ENCODE results near the gene KCTD16.
A peak's percentile ranks its signal among the peaks of the same experiment; 100 is the strongest.

The KCTD16 gene
- total RNA-seq, result 0.09 to 0.54 reads per million in 2 experiments

DNA sequence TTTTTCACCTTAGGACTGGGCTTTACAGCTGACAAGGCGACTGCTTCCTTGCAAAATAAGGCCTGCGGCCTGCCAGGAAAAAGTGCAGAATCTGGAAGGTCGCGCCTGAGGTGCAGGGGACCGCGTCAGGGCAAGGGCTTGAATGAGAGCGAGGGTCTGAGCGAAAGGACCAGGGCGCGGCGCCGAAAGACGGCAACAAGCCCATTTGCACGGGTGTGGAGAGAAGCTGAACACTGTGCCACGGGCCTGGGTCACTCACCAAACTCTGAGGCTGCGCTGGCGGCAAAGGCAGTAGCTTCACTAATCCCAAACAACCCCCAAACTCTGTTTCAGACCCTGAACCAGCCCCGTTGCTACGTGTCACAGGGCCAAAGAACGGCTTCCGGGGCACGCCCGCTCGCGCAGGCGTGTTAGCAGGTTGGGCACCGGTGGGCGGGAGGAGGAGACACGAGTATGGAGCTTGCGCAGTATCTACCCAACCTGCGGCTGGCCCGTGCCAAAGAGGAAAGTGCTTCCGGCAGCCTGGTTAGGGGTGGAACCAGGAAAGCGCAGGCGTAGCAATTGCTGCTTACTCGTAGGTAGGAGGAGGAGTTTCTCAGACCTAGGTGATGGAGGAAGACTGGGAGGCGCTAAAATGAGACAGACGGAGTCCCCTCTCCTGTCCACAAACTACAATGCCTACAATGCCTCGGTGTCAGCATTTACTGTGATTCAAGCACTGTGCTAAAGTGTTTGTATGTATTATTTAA lies at the start of gene KCTD16, which contains the start of gene YIPF5:
TSS of gene KCTD16 (plus strand) at position 598 of the 749 bp plus-strand sequence.
TSS of gene YIPF5 (minus strand) at position 384 of the 749 bp plus-strand sequence. CDS start 704 bp downstream, outside the sequence.
- peak; percentile 96 for DNase-seq (ENCODE audit: low read depth)

GRCh38 chr5:144121577-144121976 lies 49.1 kb upstream of the KCTD16 start:
- no peak for DNase-seq (ENCODE audit: low read depth)

- DNase-seq (ENCODE audit: low read depth), result no peak
Observed at GRCh38 chr5:144122081-144122480, 48.6 kb upstream of the KCTD16 start.

DNA sequence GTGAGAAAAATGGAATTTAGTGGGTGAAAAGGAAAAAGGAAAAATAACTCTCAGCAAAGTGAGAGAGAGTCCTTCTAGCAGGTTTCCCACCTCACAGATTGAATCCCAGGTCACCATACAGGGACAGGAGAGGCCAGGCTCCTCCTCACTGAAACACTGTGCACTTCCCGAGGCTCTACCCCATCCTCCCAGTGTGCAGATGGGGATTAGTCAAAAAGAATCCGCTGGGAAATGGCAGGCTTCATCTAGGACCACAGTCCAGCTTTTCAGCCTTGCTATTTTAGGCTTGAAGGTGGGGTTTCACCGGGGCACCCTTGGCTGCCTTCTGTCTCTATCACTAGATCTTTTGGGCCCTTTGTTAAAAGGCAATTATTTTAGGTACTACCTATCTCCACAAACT lies 48.0 kb upstream of the KCTD16 start:
- no peak for DNase-seq (ENCODE audit: low read depth)

GRCh38 chr5:144125163-144125726 lies 45.4 kb upstream of the KCTD16 start:
- DNase-seq (ENCODE audit: low read depth), result no peak

DNA sequence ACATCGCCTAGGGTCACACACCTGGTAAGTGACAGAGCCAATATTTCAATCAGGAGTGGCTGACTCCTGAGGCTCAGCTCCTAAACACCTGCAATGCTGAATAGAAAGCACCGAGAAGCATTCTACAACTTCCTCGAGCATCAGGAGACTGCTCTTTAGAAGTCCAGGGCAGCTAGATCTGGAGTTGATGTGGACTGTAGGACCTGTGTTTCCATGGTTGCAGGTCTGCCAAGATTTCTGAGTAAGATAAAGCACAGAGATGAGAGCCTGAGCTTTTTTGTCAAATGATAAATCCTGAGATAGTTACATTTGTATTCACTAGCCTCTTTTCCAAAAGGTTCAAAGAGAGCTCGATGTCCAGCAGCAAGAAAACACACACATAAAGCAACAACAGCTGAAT lies 44.0 kb upstream of the KCTD16 start:
- no peak for DNase-seq (ENCODE audit: low read depth)

GRCh38 chr5:144128844-144129243 lies 41.8 kb upstream of the KCTD16 start:
- DNase-seq (ENCODE audit: low read depth), result no peak

DNA sequence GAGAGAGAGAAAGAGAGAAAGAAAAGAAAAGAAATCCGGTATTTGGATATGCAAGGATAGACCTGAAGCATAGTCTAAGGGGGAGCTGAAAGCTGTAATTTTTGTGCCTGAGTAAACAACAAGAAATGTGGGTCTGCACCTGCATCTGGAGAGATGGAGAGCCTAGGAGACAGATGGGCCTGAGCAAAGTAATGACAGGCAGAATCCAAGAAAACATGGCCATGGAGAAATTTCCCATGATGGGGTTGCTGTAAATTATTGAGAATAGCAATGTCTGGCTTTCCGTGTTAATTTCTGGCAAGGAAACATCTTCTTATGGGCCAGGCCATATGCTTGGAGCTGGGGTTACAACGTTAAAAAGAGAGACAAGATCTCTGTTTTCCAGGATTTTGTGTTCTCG lies 40.4 kb upstream of the KCTD16 start:
- DNase-seq (ENCODE audit: low read depth), result no peak

DNA sequence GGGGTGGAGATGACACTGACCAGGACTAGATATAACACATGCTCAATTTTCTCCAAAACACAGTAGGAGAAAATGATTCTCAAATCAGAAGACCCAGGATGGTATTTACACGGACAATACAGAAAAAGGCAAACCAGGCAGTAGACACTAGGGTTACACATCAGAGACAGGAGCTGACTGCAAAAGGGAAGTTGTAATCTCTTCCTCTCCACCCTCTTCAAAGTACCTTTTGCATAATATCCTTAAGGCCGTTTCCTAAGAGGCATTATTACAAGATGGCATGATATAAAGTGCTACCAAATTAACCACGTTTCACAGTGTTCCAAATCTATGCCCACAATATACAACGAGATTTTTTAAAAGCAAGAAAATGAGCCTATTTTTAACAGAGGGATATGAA lies 39.4 kb upstream of the KCTD16 start:
- DNase-seq (ENCODE audit: low read depth), result no peak

DNA sequence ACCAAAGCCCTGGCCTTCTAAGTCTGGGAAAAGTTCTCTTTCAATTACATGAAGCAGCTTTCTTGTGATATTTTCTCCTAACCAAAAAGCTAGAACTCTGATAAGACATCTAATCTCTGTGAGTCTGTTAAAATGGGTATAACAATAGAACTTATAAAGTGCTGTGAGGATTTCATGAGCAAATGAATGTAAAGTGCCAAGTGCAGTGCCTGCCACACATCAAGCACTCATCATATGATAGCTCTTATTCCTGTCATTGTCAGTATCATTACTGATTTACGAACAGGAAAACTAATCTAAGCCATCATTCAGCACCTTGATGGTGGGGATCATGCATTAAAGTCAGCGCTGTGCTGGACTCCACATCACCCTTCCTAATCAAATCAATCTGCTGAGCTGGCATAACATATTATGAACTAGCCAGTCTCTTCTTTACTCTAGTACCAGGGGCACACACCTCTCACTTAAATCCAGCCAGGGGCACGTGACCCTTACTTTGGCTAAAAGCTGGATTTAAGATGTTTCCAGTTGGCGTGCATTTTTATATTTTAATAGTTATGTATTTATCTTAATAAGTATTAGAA lies 37.5 kb upstream of the KCTD16 start:
- DNase-seq (ENCODE audit: low read depth), result no peak

GRCh38 chr5:144134194-144134826 lies 36.4 kb upstream of the KCTD16 start:
- no peak for DNase-seq (ENCODE audit: low read depth)

DNA sequence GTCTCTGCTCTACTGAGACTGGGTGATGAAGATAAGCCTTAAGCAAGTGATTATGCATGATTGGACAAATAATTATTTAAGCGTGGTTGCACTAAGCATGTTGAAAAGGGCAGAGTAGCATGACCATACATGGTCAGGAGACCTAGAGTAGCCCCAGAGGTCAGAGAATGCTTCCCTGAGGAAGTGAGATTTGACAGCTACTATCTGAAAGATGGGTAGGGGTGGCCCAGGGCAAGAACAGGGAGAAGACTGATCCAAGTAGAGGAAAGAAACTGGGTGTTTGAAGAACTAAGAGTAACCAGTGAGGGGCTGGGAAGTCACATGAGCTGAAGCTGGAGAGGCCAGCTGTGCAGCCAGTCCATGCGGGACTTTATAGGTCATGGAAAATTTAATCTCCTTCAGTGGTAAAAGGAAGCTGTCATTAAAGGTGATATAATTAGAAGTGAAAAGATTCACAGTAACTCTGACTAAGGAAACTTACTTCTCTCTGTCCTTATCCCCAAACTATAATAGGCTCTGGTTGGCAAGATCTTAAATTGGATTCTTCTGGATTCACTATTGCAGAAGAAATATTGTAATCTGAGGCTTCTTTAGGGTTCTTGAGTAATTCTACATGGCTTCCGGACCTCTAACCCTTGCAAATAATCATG lies 35.4 kb upstream of the KCTD16 start:
- DNase-seq (ENCODE audit: low read depth), result no peak

DNA sequence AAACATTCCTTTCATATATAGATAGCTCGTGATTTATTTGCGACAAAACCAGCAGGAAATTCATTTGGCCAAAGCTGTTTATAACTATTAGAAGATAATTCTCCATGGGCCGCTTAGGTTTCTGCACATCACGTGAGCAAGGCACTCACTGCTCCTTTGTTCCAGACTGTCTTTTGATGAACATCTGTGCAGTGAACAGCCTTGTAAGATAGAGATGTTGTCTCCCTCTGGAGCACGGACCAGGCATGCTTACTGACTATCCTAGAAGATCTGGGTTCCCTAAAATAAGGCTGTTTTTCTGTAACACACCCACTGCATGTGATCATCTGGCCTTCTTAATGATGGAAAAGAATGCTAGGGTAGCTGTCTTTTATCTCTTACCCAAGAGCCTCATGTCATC lies 31.1 kb upstream of the KCTD16 start:
- DNase-seq (ENCODE audit: low read depth), result no peak

DNA sequence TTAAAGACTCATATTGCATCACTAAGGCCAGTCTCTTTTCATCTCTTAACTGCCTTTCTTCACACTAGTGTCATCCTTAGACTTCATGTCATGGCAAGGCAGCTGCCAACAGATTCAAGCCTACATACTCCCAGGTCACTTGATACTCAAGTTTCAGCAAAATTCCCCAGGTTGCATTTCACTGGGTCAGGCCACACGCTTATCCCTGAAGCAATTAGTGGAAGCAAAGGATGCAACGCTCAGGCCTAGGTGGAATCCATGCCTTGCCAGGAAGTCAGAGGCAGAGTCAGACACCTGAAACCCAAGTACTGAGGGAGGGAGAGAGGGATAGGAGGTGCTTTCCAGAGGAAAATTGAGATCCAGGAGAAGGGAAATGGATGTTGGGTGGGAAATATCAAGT lies 29.1 kb upstream of the KCTD16 start:
- no peak for DNase-seq (ENCODE audit: low read depth)

GRCh38 chr5:144142139-144142823 lies 28.4 kb upstream of the KCTD16 start:
- DNase-seq (ENCODE audit: low read depth), result no peak

GRCh38 chr5:144142824-144143162 lies 27.9 kb upstream of the KCTD16 start:
- no peak for DNase-seq (ENCODE audit: low read depth)

DNA sequence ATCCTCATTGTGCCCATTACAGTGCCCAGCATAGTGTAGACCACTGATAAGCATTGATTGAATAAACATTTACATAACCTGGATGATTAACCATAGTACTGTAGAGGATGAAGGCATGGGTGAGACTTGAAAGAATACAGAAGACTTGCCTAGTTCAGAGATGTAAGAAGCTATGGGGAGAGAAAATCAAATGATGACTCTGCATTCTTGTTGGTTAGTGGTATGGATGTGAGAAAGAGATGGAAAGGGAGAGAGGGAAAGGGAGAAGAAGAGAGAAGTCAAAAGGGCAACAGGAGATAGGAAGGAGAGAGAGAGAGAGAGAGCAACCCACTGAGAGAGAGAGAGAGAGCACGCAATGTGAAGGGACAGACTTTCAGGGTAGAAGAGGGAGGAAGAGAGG lies 27.0 kb upstream of the KCTD16 start:
- no peak for DNase-seq (ENCODE audit: low read depth)

- DNase-seq (ENCODE audit: low read depth), result no peak
Observed at GRCh38 chr5:144144956-144145751, 25.5 kb upstream of the KCTD16 start.

GRCh38 chr5:144151026-144151425 lies 19.6 kb upstream of the KCTD16 start:
- DNase-seq (ENCODE audit: low read depth), result no peak

- DNase-seq (ENCODE audit: low read depth), result no peak
Observed at GRCh38 chr5:144156767-144157171, 13.9 kb upstream of the KCTD16 start.

- DNase-seq (ENCODE audit: low read depth), result no peak
Observed at GRCh38 chr5:144162686-144163085, 8.0 kb upstream of the KCTD16 start.

Data from T follicular helper cell (primary cell).